Lower leg skin (tissue), 4 donors: ENCODE results near the gene SNX19. TPM values are rescaled to one million over a fixed set of nuclear protein-coding genes. Genes with fewer than 3 reads are reported as not detected.

Source experiments
- DNase-seq, 2 donors: peaks; one replicate each; pipeline ENCODE4 v3.0.0-alpha.2; 2019; ENCODE audit warnings: low spot score in 2 of 2
- H3K4me3 ChIP-seq: fragments of 200-600 bp; sonication (generic); 2 replicates; pipeline ENCODE4 v1.5.1; 2017; ENCODE audit warnings: mild to moderate bottlenecking, low read depth; ENCODE audit not compliant: poor library complexity, severe bottlenecking
- CTCF ChIP-seq, 3 donors: fragments of 450-650 bp; IDR thresholded peaks; one replicate each; pipeline ENCODE4 v1.5.1; 2016; ENCODE audit warnings: antibody characterized with exemption in 3 of 3, mild to moderate bottlenecking in 3 of 3, moderate library complexity in 2 of 3
- POLR2A ChIP-seq, 2 donors: fragments of 450-650 bp; IDR thresholded peaks; one replicate each; pipeline ENCODE4 v1.6.1; 2016 to 2017; ENCODE audit warnings: antibody characterized with exemption in 2 of 2, mild to moderate bottlenecking in 1 of 2, moderate library complexity in 1 of 2
- WGBS, 2 donors: methylation state at CpG; one replicate each; pipeline ENCODE4 v1.1.5; 2018; 5-methylcytosine and 5-hydroxymethylcytosine counted together
- intact Hi-C: fragments of 100-400 bp; cut with DNase I; formaldehyde crosslinking; loops from one replicate; pipeline ENCODE4 v1.15.0; 2023; ENCODE audit warnings: low total_unique reads
- total RNA-seq, 4 donors: library from RNA; depleted of rRNA; stranded (reverse); fragments of >200 nt; gene quantifications; one replicate each; pipeline ENCODE4 v1.1.0, GENCODE V29; 2016

Gene SNX19
- total RNA-seq, 4 donors from 2014 or later, result 50.0 to 77.2 (median 60.5) TPM

- DNase-seq, result no peak
- intact Hi-C loops, result no loop called here
- H3K4me3 ChIP-seq, result no peak overlapping the region
- TF ChIP-seq POLR2A (IDR thresholded peaks at IDR 0.05) (no peak), CTCF (IDR thresholded peaks at IDR 0.05) (no peak)
- 81 to 85% methylated on average over 2 of the region's 2 CpGs for WGBS, 2 donors
Observed at GRCh38 chr11:130886704-130887103, 29.6 kb downstream of the SNX19 start.

GRCh38 chr11:130882138-130882551, 34.1 kb downstream of the SNX19 start:
- intact Hi-C loops, result no loop called here
- WGBS, 2 donors, result 58 to 59% methylated on average over 5 of the region's 5 CpGs
- H3K4me3 ChIP-seq, result no peak overlapping the region
- TF ChIP-seq POLR2A (IDR thresholded peaks at IDR 0.05), result no peak
- TF ChIP-seq CTCF (IDR thresholded peaks at IDR 0.05), result no peak
- no peak for DNase-seq

GRCh38 chr11:130881475-130882137, 34.7 kb downstream of the SNX19 start:
- no peak for TF ChIP-seq POLR2A (IDR thresholded peaks at IDR 0.05)
- no peak for TF ChIP-seq CTCF (IDR thresholded peaks at IDR 0.05)
- 90 to 92% methylated on average over 7 of the region's 7 CpGs for WGBS, 2 donors
- H3K4me3 ChIP-seq, result no peak overlapping the region
- intact Hi-C loops, result no loop called here
- no peak for DNase-seq

- TF ChIP-seq CTCF (IDR thresholded peaks at IDR 0.05) (no peak), POLR2A (IDR thresholded peaks at IDR 0.05) (no peak)
- H3K4me3 ChIP-seq, result no peak overlapping the region
- DNase-seq, result no peak
- intact Hi-C loops, result no loop called here
Observed at GRCh38 chr11:130879836-130880235, 36.4 kb downstream of the SNX19 start.

- intact Hi-C loops, result no loop called here
- DNase-seq, result peak in 1 of 2 donors; percentile 33
- TF ChIP-seq CTCF (IDR thresholded peaks at IDR 0.05), result no peak
- TF ChIP-seq POLR2A (IDR thresholded peaks at IDR 0.05), result no peak
- WGBS, 2 donors, result 73 to 77% methylated on average over 6 of the region's 6 CpGs
- H3K4me3 ChIP-seq, result no peak overlapping the region
Observed at GRCh38 chr11:130876931-130877915, 39.1 kb downstream of the SNX19 start.
